IMR-90 (cell line): ENCODE measurements around the gene GPR39. TPM values are rescaled to one million over a fixed set of nuclear protein-coding genes. Genes with fewer than 3 reads are reported as not detected.

Source experiments
- ATAC-seq: fragments of 200-7000 bp; cut with Tn5 transposase; 2 replicates; pipeline ENCODE4 v1.9.1; 2020; ENCODE audit warnings: low read depth, mild to moderate bottlenecking, moderate library complexity
- BruUV-seq: library from RNA; stranded (reverse); fragments of 400-500 nt; replicated peaks from 2 replicates; lab custom pipeline; 2021; lab: Mats Ljungman, UMichigan
- CTCF ChIA-PET: fragments of 300-600 bp; formaldehyde crosslinking; extraction: SDS; loops from one replicate; lab custom pipeline; 2021; ENCODE audit warnings: antibody characterized with exemption; lab: Yijun Ruan, JAX
- POLR2A ChIA-PET: fragments of 300-600 bp; sonication (Branson Sonifier 250); formaldehyde crosslinking; loops from one replicate; lab custom pipeline; 2022; ENCODE audit warnings: antibody characterized with exemption; ENCODE audit not compliant: unreplicated experiment; lab: Charles Lee
- DNase-seq: peaks from one replicate; pipeline ENCODE4 v3.0.0; 2013
- H2AFZ ChIP-seq: replicated peaks from 2 replicates; pipeline ENCODE3; 2013; ENCODE audit warnings: low read length, mild to moderate bottlenecking; ENCODE audit not compliant: poor library complexity
- H2AK5ac ChIP-seq: 2 replicates; pipeline ENCODE4 v1.6.1; 2013; ENCODE audit warnings: low read depth, low read length, inconsistent platforms
- H2AK9ac ChIP-seq: replicated peaks from 2 replicates; pipeline ENCODE3; 2013; ENCODE audit warnings: mild to moderate bottlenecking, low read depth, low read length, moderate library complexity; ENCODE audit not compliant: poor library complexity
- H2BK120ac ChIP-seq: 2 replicates; pipeline ENCODE4 v1.6.1; 2013; ENCODE audit warnings: low read depth, low read length, inconsistent platforms
- H2BK15ac ChIP-seq: 3 replicates; pipeline ENCODE4 v1.6.1; 2013; ENCODE audit warnings: low read depth, low read length, inconsistent platforms
- H2BK20ac ChIP-seq: 2 replicates; pipeline ENCODE4 v1.6.1; 2013; ENCODE audit warnings: low read depth, mild to moderate bottlenecking, inconsistent platforms, low read length, moderate library complexity
- H2BK5ac ChIP-seq: 2 replicates; pipeline ENCODE4 v1.6.1; 2013; ENCODE audit warnings: mild to moderate bottlenecking, low read depth, low read length, inconsistent platforms; ENCODE audit not compliant: poor library complexity, severe bottlenecking
- H3K14ac ChIP-seq: replicated peaks from 2 replicates; pipeline ENCODE4 v1.6.1; 2013; ENCODE audit warnings: low read depth, low read length, inconsistent platforms
- H3K18ac ChIP-seq: 2 replicates; pipeline ENCODE4 v1.6.1; 2013; ENCODE audit warnings: low read depth, low read length, control low read depth
- H3K23ac ChIP-seq: 2 replicates; pipeline ENCODE4 v1.6.1; 2013; ENCODE audit warnings: low read depth, low read length, inconsistent platforms
- H3K27ac ChIP-seq: 2 replicates; pipeline ENCODE4 v1.5.1; 2013; ENCODE audit warnings: mild to moderate bottlenecking, control low read depth, low read length; ENCODE audit not compliant: insufficient read depth
- H3K27me3 ChIP-seq: 2 replicates; pipeline ENCODE4 v1.6.1; 2013; ENCODE audit warnings: low read length; ENCODE audit not compliant: control insufficient read depth, insufficient read depth
- H3K36me3 ChIP-seq: 2 replicates; pipeline ENCODE4 v1.6.1; 2013; ENCODE audit warnings: low read length, mixed read lengths; ENCODE audit not compliant: control insufficient read depth, insufficient read depth
- H3K4ac ChIP-seq: 2 replicates; pipeline ENCODE4 v1.6.1; 2013; ENCODE audit warnings: low read depth, low read length, inconsistent platforms
- H3K4me1 ChIP-seq: 2 replicates; pipeline ENCODE4 v1.6.1; 2013; ENCODE audit warnings: low read length, mixed read lengths; ENCODE audit not compliant: control insufficient read depth, insufficient read depth
- H3K4me2 ChIP-seq: 2 replicates; pipeline ENCODE4 v1.6.1; 2013; ENCODE audit warnings: low read depth, mild to moderate bottlenecking, control low read depth, low read length, moderate library complexity
- H3K4me3 ChIP-seq: 2 replicates; pipeline ENCODE4 v1.5.1; 2013; ENCODE audit warnings: low read depth, mild to moderate bottlenecking, control low read depth, low read length, moderate library complexity; ENCODE audit not compliant: insufficient read depth
- H3K56ac ChIP-seq: 2 replicates; pipeline ENCODE4 v1.6.1; 2013; ENCODE audit warnings: low read length, inconsistent platforms; ENCODE audit not compliant: insufficient read depth; ENCODE audit errors: extremely low read depth
- H3K79me1 ChIP-seq, 2 experiments: 2 replicates each; pipeline ENCODE4 v1.6.1; 2013; ENCODE audit warnings: low read length in 2 of 2, inconsistent platforms in 1 of 2, low read depth in 1 of 2
- H3K9ac ChIP-seq: 2 replicates; pipeline ENCODE4 v1.6.1; 2013; ENCODE audit warnings: low read depth, low read length, control low read depth
- H3K9me1 ChIP-seq: 2 replicates; pipeline ENCODE4 v1.6.1; 2013; ENCODE audit warnings: low read length, inconsistent platforms; ENCODE audit not compliant: insufficient read depth
- H3K9me3 ChIP-seq: 2 replicates; pipeline ENCODE4 v1.6.1; 2013; ENCODE audit warnings: low read length; ENCODE audit not compliant: control insufficient read depth, insufficient read depth
- H4K20me1 ChIP-seq: 2 replicates; pipeline ENCODE4 v1.6.1; 2013; ENCODE audit warnings: low read length, inconsistent platforms; ENCODE audit not compliant: insufficient read depth
- H4K5ac ChIP-seq: 2 replicates; pipeline ENCODE4 v1.6.1; 2013; ENCODE audit warnings: mild to moderate bottlenecking, low read depth, low read length, control low read depth
- H4K8ac ChIP-seq, 2 experiments: 2 replicates each; pipeline ENCODE4 v1.6.1; 2013; ENCODE audit warnings: low read depth in 2 of 2, low read length in 2 of 2, control low read depth in 1 of 2, inconsistent platforms in 1 of 2
- H4K91ac ChIP-seq: 2 replicates; pipeline ENCODE4 v1.6.1; 2013; ENCODE audit warnings: low read depth, low read length, inconsistent platforms; ENCODE audit not compliant: insufficient read depth
- FOS ChIP-seq: fragments of 150-350 bp; IDR thresholded peaks from 2 replicates; pipeline ENCODE4 v1.6.1; 2016; ENCODE audit warnings: low read depth, low read length
- MAZ ChIP-seq: IDR thresholded peaks from 2 replicates; pipeline ENCODE4 v1.6.1; 2012; ENCODE audit warnings: low read depth, mild to moderate bottlenecking, low read length, improper control_type of control experiment, moderate library complexity, borderline replicate concordance
- RCOR1 ChIP-seq: IDR thresholded peaks from 2 replicates; pipeline ENCODE4 v1.6.1; 2012; ENCODE audit warnings: mild to moderate bottlenecking, low read length, improper control_type of control experiment; ENCODE audit not compliant: insufficient replicate concordance
- SMC3 ChIP-seq: fragments of 150-350 bp; IDR thresholded peaks from 2 replicates; pipeline ENCODE4 v1.6.1; 2016; ENCODE audit warnings: low read depth, mild to moderate bottlenecking, antibody characterized with exemption, low read length, moderate library complexity
- WGBS, 2 experiments: methylation state at CpG; one replicate each; pipeline versions ENCODE4 v1.1.5 to v1.1.7; 2013; ENCODE audit warnings: missing lambda C conversion rate in 2 of 2; ENCODE audit not compliant: insufficient read length in 1 of 2; ENCODE audit errors: extremely low coverage in 2 of 2; 5-methylcytosine and 5-hydroxymethylcytosine counted together
- dilution Hi-C: fragments of 300-500 bp; cut with HindIII; formaldehyde crosslinking; loops from one replicate; pipeline ENCODE4 v1.14.3; 2018; ENCODE audit warnings: low sequenced_read_pairs; ENCODE audit not compliant: unreplicated experiment
- in situ Hi-C: fragments of 300-500 bp; cut with MboI; formaldehyde crosslinking; loops from 3 replicates; pipeline ENCODE4 v1.14.3; 2019; ENCODE audit warnings: low sequenced_read_pairs, inconsistent platforms, mixed read lengths
- intact Hi-C: fragments of 100-400 bp; cut with micrococcal nuclease; formaldehyde crosslinking; loops from 2 replicates; pipeline ENCODE4 v1.10.0; 2022
- polyA plus RNA-seq, 3 experiments: library from polyadenylated mRNA; depleted of rRNA; stranded (reverse); fragments of >200 nt; gene quantifications; 2 replicates each; pipeline ENCODE4 v1.2.3, GENCODE V29; 2012; ENCODE audit warnings: low replicate concordance in 1 of 3
- total RNA-seq: library from RNA; depleted of rRNA; stranded (reverse); fragments of >200 nt; gene quantifications from 2 replicates; pipeline ENCODE4 v1.2.3, GENCODE V29; 2012
- TF ChIP-seq, protein P1 (sequence below): fragments of 150-350 bp; IDR thresholded peaks from 2 replicates; pipeline ENCODE4 v1.6.1; 2016; ENCODE audit warnings: low read depth, mild to moderate bottlenecking, low read length, moderate library complexity, borderline replicate concordance
- TF ChIP-seq, protein P2 (sequence below): conservative IDR thresholded peaks from 2 replicates; pipeline ENCODE4 v1.5.1; 2012; ENCODE audit warnings: mild to moderate bottlenecking, low read depth, low read length, improper control_type of control experiment

The GPR39 gene
- total and polyA plus RNA-seq, 2 of the 4 experiments (the other 2 are of a cell fraction) = 4.4 to 9.0 TPM

DNA sequence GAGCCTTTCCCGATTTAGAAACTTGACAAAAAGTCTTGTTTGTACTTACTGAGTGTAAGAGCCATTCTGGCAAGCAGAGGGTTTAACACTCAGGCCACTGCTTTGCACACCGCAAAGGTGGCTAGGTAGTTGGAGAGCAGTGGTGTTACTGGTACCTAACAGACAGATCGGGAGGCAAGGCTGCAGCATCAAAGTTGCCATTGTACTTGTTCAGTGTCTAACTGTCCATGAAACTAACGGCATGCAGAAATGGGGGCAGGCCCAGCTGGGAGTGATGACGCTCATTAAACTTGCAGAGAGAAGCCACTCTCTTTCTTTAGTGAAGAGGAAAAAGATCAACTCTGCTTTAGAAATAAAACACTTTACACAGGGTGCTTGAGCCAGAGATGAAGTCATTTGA lies 10.1 kb downstream of the GPR39 start:
- no peak overlapping the region for H3K23ac ChIP-seq
- H3K27me3 ChIP-seq = no peaks in the 10 kb centered on the region
- dilution Hi-C loops = no loop called here
- no peaks in the 10 kb centered on the region for H3K36me3 ChIP-seq
- no peaks in the 10 kb centered on the region for H3K79me1 ChIP-seq
- no peaks in the 10 kb centered on the region for H4K20me1 ChIP-seq
- CTCF ChIA-PET = no interaction called here
- H2AK9ac ChIP-seq = no peak overlapping the region
- no peak overlapping the region for H2BK15ac ChIP-seq
- no peak overlapping the region for H3K18ac ChIP-seq
- no peak overlapping the region for H4K5ac ChIP-seq
- H4K8ac ChIP-seq = no peak overlapping the region
- no peak overlapping the region for H3K4ac ChIP-seq
- 0 out of 2 replicates have a peak, but pooled peaks cover 5% of the 10 kb centered on the region for H3K9me1 ChIP-seq
- no peak overlapping the region for H2BK5ac ChIP-seq
- no peak overlapping the region for H3K4me2 ChIP-seq
- no peak overlapping the region for H2AFZ ChIP-seq
- no peak for TF ChIP-seq FOS
- no peak for TF ChIP-seq SMC3
- TF ChIP-seq, protein P1, sequence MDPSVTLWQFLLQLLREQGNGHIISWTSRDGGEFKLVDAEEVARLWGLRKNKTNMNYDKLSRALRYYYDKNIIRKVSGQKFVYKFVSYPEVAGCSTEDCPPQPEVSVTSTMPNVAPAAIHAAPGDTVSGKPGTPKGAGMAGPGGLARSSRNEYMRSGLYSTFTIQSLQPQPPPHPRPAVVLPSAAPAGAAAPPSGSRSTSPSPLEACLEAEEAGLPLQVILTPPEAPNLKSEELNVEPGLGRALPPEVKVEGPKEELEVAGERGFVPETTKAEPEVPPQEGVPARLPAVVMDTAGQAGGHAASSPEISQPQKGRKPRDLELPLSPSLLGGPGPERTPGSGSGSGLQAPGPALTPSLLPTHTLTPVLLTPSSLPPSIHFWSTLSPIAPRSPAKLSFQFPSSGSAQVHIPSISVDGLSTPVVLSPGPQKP = no peak
- TF ChIP-seq RCOR1 = no peak
- TF ChIP-seq MAZ = no peak
- TF ChIP-seq, protein P2, sequence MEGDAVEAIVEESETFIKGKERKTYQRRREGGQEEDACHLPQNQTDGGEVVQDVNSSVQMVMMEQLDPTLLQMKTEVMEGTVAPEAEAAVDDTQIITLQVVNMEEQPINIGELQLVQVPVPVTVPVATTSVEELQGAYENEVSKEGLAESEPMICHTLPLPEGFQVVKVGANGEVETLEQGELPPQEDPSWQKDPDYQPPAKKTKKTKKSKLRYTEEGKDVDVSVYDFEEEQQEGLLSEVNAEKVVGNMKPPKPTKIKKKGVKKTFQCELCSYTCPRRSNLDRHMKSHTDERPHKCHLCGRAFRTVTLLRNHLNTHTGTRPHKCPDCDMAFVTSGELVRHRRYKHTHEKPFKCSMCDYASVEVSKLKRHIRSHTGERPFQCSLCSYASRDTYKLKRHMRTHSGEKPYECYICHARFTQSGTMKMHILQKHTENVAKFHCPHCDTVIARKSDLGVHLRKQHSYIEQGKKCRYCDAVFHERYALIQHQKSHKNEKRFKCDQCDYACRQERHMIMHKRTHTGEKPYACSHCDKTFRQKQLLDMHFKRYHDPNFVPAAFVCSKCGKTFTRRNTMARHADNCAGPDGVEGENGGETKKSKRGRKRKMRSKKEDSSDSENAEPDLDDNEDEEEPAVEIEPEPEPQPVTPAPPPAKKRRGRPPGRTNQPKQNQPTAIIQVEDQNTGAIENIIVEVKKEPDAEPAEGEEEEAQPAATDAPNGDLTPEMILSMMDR = no peak
- no peak overlapping the region for H4K91ac ChIP-seq
- DNase-seq (no peak), ATAC-seq (no peak)
- H3K56ac ChIP-seq = no peak overlapping the region
- no peaks in the 10 kb centered on the region for H3K9me3 ChIP-seq
- H2BK120ac ChIP-seq = no peak overlapping the region
- 67% methylated on average over 1 of the region's 5 CpGs; no CpG with 5 or more reads in 1 of the 2 experiments for WGBS, 2 experiments
- BruUV-seq = no TSS peak
- no peak overlapping the region for H3K9ac ChIP-seq
- POLR2A ChIA-PET = no interaction called here
- H2BK20ac ChIP-seq = no peak overlapping the region
- H3K4me3 ChIP-seq = no peak overlapping the region
- H2AK5ac ChIP-seq = no peak overlapping the region
- H3K4me1 ChIP-seq = peaks cover 4% of the 10 kb centered on the region
- no peak overlapping the region for H3K27ac ChIP-seq
- intact Hi-C loops = no loop called here
- no peak overlapping the region for H3K14ac ChIP-seq
- in situ Hi-C loops = no loop called here
